Amniotic epithelial cell (primary cell): Measurements from ENCODE around the gene PAK6.

Experiments used
- DNase-seq: peaks from one replicate; pipeline ENCODE4 v3.0.0-alpha.2; 2010; ENCODE audit warnings: low read depth

PAK6 gene

DNA sequence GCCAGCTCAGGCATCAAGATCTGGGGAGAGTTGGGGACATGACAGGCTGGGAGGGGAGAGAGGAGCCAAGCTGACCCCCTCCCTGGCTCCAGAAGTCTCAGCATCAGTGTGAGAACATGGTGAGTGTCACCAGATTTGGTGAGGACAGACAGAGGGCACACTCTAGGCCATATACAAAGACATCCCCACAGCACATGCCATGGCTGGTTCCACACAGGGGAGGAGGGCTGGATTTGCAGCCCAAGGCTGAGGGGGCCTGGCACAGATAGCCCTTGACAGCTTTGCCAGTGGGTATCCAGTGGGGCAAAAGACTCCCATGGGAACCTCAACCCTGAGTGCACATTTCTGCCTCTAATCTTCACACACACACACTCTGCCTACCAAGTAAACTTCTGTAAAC is 54.1 kb downstream of the PAK6 start:
- no peak for DNase-seq

DNA sequence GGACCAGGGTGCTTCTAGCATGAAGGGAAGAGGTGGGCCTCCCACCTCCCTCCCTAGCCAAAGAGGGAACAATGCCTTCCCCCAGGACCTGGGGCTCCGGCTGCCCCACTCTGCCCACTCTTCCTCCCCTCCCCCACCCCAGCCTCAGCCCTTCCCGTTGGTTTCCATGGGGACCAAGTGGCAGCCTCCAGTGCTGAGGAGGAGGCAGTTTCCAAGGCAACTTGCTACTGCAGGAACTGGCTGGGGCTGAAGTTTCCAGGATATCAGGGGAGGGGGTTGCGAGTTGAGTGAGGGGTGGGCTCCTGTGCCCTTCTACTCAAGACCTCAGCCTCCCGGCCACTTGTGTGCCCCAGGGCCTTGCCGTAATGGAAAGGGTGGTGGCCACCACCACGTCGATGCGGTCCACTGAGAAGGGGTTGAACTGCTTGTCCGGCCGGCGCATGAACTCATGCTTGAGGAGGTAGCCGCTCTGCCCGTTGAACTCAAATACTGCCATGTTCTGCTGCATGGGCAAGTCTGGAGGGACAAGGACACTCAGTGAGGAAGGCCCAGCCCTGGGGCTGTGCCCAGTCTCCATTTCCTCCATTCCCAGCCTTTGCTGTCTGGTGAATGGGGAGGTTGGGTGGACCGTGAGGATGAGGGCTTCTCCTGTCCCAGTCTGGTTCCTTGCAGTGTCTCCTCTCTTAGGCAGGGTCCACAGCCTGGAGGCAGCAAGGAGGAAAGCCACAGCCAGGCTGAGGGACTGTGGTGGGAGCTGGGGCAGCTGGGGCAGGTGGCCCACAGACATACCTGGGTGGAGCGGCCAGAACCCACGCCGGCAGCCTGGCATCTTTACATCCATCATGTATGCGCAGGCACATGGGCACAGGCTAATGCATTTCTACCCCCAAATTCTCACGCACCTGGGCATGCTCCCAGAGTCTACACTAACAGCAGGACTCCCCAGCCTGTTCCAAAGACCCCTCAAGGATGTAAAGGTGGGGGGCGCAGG is 55.3 kb downstream of the PAK6 start:
- DNase-seq, result no peak

DNA sequence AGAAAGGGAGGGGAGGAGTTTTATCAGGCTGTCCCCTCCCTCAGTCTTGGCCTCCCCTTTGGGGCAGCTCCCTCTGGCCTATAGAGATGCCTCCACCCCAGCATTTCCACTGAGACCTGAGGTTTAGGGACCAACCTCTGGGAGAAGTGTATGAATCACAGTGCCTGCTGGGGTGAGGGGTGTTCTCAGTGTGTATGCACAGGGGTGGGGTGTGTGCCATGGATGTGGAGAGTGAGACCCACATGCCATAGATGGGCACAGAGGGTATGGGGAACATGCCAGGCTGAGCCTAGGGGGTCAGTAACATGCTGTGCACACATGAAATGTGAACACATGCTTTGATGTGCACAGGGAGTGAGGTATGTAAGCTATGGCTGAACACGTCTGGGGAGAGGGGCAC is 56.4 kb downstream of the PAK6 start:
- DNase-seq, result no peak

GRCh38 chr15:40295877-40296560 is 57.2 kb downstream of the PAK6 start:
- no peak for DNase-seq

- no peak for DNase-seq
Measured at GRCh38 chr15:40296561-40297230, 57.8 kb downstream of the PAK6 start.

GRCh38 chr15:40297356-40297755 is 58.5 kb downstream of the PAK6 start:
- no peak for DNase-seq

DNA sequence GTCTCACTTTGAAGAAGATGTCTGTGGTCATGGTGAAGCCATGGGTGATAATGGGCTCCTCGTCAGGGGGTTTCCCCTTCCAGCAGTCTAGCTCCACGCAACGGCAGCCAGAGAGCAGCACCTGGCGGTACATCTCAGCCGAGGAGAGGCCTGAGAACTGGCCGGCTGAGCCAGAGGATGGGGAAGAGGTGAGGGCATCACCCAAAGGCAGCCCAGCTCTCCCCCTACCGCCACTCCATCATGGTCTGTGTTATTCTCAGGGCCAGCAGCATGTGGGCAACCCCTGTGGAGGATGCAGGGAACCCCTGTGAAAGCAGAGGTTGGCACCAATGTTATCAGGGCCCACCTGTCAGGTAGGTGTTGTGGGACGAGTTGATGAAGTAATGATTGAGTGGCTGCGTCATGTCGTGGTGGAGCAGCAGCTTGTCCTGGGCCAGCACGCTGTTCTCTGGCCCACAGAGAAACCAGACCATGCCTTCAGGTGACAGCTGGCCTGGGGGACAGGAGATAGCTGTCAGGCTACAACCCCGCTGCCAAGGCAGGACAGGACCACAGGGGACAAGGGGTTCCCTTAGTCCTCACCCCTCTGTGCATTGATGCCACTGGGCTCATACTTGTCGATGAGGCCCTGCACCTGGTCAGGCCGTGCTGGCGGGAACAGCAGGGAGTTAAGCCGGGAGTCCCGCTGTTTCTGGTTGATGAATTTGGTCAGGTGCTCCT is 59.5 kb downstream of the PAK6 start:
- no peak for DNase-seq

GRCh38 chr15:40300367-40300766 is 61.5 kb downstream of the PAK6 start:
- no peak for DNase-seq

DNA sequence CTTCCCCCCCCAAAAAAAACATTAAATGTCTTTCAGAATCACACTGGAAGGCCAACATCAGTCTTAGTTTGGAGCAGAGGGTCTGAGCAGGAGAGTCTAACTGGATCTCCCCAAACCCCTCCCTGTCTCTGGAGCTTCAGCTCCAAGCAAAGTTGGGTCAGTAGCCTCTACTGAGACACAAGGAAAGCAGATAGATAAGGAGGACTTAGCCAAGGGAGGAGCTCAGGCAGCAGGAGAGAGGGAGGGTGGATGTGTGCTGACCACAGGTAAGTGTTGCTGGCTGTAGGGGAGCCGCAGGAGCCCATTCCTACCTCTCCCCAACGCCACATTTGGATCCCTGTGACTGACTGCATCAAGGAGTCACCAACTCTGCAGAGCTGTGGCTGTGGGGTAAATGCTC is 61.9 kb downstream of the PAK6 start:
- DNase-seq, result no peak

GRCh38 chr15:40301467-40302179 is 62.8 kb downstream of the PAK6 start:
- DNase-seq, result no peak

- DNase-seq, result no peak
Measured at GRCh38 chr15:40302288-40302886, 63.5 kb downstream of the PAK6 start.

- DNase-seq, result no peak
Measured at GRCh38 chr15:40302981-40303380, 64.1 kb downstream of the PAK6 start.

DNA sequence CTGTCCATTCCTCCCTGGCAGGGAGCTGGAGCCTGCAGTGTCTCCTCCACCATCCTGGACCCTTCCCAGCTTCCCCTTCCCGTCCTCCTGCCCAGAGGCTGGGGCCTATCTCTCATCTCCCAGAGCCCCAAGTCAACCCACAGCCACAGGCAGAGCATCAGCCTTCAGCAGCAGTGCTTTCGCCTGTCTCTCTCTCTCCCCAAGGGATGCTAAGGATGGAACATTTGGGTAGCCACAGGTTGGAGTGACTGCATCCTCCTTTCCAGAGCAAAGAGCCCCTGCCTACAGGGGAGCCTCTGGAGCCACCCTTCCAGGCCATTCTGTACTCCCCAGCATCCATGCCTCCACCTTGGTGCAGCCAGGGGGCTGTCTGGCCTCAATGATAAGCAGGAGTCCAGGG is 64.7 kb downstream of the PAK6 start:
- no peak for DNase-seq

DNA sequence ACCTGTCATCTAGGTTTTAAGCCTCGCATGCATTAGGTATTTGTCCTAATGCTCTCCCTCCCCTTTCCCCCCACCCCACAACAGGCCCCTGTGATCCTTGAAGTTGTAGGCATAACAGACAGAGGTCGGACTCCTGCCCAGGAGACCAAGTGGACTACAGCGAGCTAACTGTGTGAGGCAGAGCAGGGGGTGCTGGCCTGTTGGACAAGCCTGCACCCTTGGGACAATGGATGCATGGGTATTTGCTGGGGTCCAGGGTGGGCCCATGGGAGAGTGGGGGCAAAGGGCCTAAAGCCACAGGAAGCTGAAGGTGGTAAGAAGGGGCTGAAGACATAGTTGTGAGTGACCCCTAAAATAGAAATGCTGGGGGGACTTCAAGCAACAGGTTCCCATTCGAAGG is 66.4 kb downstream of the PAK6 start:
- no peak for DNase-seq

GRCh38 chr15:40306371-40306770 is 67.5 kb downstream of the PAK6 start:
- DNase-seq, result no peak

DNA sequence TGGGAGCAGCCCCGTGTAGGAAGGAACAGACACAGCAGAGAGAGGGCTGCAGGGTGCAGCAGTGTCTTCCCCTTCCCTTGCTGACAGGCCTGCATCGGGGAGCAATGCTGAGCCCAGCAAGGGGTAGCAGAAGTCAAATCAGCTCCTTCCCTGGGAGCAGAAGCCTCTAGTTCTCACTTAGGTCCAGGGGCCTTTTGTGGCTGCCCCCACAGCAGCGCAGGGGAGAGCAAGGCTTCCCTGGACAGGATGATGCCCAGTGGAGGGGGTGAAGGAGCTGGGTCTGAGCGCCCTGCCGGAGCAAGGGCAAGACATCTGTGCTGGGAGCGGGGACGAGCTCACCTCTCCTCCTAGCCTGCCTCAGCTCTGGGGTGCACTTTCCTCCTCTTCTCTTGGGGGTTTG is 68.0 kb downstream of the PAK6 start:
- DNase-seq, result no peak

GRCh38 chr15:40307421-40308211 is 68.8 kb downstream of the PAK6 start, which contains the start of gene PLCB2:
Gene PLCB2 (minus strand): TSS chr15:40307935. CDS start chr15:40307672, 263 bp downstream.
- no peak for DNase-seq

DNA sequence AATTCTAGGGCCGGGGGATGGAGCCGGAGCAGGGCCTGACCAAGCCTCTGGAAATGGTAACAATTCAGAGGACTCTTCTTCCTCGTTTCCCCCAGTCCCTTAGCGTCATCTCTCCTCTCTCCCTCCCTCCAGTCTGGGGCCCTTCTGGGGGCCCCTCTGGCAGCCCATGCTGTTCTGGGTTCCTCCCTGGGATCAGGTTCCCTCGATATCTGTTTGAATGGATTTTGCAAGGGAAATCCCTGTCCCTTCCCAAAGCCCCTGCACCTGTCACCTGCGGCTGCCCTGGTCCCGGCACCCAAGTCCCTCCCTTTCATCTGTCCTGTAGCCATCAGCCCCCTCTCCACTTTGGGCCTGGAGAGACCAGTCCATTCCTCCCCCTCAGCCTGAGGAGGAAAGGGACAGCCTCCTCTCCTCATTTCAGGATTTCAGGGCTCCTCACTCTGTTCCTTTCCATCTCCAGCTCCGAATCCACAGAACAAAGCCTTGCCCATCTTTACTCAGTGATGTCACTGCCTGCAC is 70.5 kb downstream of the PAK6 start:
- no peak for DNase-seq

DNA sequence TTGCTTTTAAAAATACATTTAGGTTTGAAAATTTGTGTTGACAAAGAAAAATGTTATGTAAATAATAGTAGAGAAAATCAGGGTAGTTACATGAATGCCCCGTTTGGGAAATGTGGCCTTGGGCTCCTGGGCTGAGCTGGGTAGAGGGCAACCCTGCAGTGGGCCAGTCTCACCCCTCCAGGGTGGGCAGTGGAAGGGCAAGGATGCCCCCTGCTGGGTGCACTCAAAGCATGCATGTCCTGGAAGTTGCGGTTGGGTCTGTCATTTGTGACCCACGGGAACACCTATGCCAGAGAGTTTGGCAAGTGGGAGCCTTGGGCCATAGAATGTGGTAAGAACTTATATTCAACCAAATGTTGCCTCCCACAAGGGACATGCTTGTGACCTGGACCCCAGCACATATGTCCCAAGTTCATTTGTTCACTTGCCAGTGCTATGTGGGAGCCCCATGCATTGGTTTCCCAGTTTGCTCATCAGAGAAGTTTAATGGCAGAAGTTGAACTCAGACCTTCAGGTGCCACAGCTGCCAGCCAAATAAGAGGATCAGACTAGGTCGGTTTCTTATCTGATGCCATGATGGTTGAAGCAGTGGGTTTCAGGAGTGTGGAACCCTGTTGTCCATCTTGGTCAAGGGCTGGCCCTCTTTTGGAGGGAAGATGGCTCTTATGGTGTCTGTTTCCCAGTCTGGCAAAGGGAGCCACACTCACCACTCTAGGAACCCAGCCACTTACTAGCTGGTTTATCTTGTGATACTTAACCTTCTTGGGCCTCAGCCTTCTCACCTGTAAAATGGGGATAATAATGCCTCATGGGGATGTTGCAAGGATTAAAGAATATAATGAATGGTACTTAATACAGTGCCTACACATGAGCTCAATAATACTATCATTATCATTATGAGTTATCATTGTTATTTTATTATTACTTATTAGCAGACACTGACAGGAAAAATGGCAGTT is 71.4 kb downstream of the PAK6 start:
- no peak for DNase-seq
